Ectodermal cell (in vitro differentiated cells): Measurements from ENCODE around the gene LMX1B.

Source experiments
- H3K27ac ChIP-seq: 2 replicates; pipeline ENCODE4 v1.7.0; 2013; ENCODE audit warnings: mild to moderate bottlenecking, low read depth, low read length; ENCODE audit not compliant: insufficient read depth, poor library complexity, severe bottlenecking
- H3K27me3 ChIP-seq: 2 replicates; pipeline ENCODE4 v1.7.0; 2013; ENCODE audit warnings: mild to moderate bottlenecking, low read length; ENCODE audit not compliant: insufficient read depth, control insufficient read depth, poor library complexity, severe bottlenecking
- H3K36me3 ChIP-seq: one replicate; pipeline ENCODE4 v1.7.0; 2013; ENCODE audit warnings: low read length; ENCODE audit not compliant: control insufficient read depth, insufficient read depth
- H3K4me1 ChIP-seq: one replicate; pipeline ENCODE4 v1.7.0; 2013; ENCODE audit warnings: low read length; ENCODE audit not compliant: control insufficient read depth, insufficient read depth
- H3K4me3 ChIP-seq: 2 replicates; pipeline ENCODE4 v1.7.0; 2013; ENCODE audit warnings: low read depth, low read length, control low read depth; ENCODE audit not compliant: insufficient read depth
- H3K9me3 ChIP-seq: 2 replicates; pipeline ENCODE4 v1.7.0; 2013; ENCODE audit warnings: mild to moderate bottlenecking, low read length, moderate library complexity; ENCODE audit not compliant: control insufficient read depth
- WGBS, 2 experiments: methylation state at CpG; one replicate each; pipeline ENCODE4 v1.1.7; 2013; ENCODE audit warnings: missing lambda C conversion rate in 2 of 2; 5-methylcytosine and 5-hydroxymethylcytosine counted together

Gene LMX1B

GRCh38 chr9:126584611-126585010, 29.1 kb upstream of the LMX1B start:
- Histone ChIP-seq H3K27me3 (no peaks in the 10 kb centered on the region), H3K9me3 (no peaks in the 10 kb centered on the region), H3K27ac (no peak overlapping the region), H3K4me3 (no peak overlapping the region), H3K4me1 (peaks cover 7% of the 10 kb centered on the region), H3K36me3 (no peaks in the 10 kb centered on the region)
- WGBS, 2 experiments, result 93% methylated on average over 7 of the region's 7 CpGs

GRCh38 chr9:126586236-126586635, 27.5 kb upstream of the LMX1B start:
- no peak overlapping the region for H3K4me3 ChIP-seq
- WGBS, 2 experiments, result 96 to 97% methylated on average over 14 of the region's 14 CpGs
- H3K9me3 ChIP-seq, result no peaks in the 10 kb centered on the region
- H3K4me1 ChIP-seq, result peaks cover 7% of the 10 kb centered on the region
- H3K27ac ChIP-seq, result no peak overlapping the region
- no peaks in the 10 kb centered on the region for H3K36me3 ChIP-seq
- H3K27me3 ChIP-seq, result no peaks in the 10 kb centered on the region

- no peaks in the 10 kb centered on the region for H3K9me3 ChIP-seq
- 77 to 78% methylated on average over 19 to 20 of the region's 20 CpGs for WGBS, 2 experiments
- H3K27me3 ChIP-seq, result no peaks in the 10 kb centered on the region
- H3K27ac ChIP-seq, result no peak overlapping the region
- no peaks in the 10 kb centered on the region for H3K36me3 ChIP-seq
- no peak overlapping the region for H3K4me3 ChIP-seq
- H3K4me1 ChIP-seq, result peaks cover 7% of the 10 kb centered on the region
These were observed 26.2 kb upstream of the LMX1B start for GRCh38 chr9:126587187-126588185.

GRCh38 chr9:126588491-126589168, 25.1 kb upstream of the LMX1B start:
- Histone ChIP-seq H3K27ac (no peak overlapping the region), H3K9me3 (no peaks in the 10 kb centered on the region), H3K36me3 (no peaks in the 10 kb centered on the region), H3K4me1 (peaks cover 7% of the 10 kb centered on the region), H3K4me3 (no peak overlapping the region), H3K27me3 (no peaks in the 10 kb centered on the region)
- WGBS, 2 experiments, result 93 to 94% methylated on average over 10 of the region's 10 CpGs

- WGBS, 2 experiments, result 90 to 92% methylated on average over 5 of the region's 6 CpGs
- no peaks in the 10 kb centered on the region for H3K9me3 ChIP-seq
- no peaks in the 10 kb centered on the region for H3K27me3 ChIP-seq
- peaks cover 7% of the 10 kb centered on the region for H3K4me1 ChIP-seq
- H3K4me3 ChIP-seq, result no peak overlapping the region
- H3K27ac ChIP-seq, result no peak overlapping the region
- H3K36me3 ChIP-seq, result no peaks in the 10 kb centered on the region
These were observed 24.4 kb upstream of the LMX1B start for GRCh38 chr9:126589349-126589748.

- H3K27ac ChIP-seq, result no peak overlapping the region
- H3K4me1 ChIP-seq, result peaks cover 7% of the 10 kb centered on the region
- 90 to 91% methylated on average over 3 of the region's 3 CpGs for WGBS, 2 experiments
- H3K9me3 ChIP-seq, result no peaks in the 10 kb centered on the region
- H3K27me3 ChIP-seq, result no peaks in the 10 kb centered on the region
- no peaks in the 10 kb centered on the region for H3K36me3 ChIP-seq
- no peak overlapping the region for H3K4me3 ChIP-seq
These were observed 22.6 kb upstream of the LMX1B start for GRCh38 chr9:126591083-126591482.

GRCh38 chr9:126591922-126592321, 21.8 kb upstream of the LMX1B start:
- 96% methylated on average over 3 of the region's 3 CpGs for WGBS, 2 experiments
- no peak overlapping the region for H3K27ac ChIP-seq
- H3K4me1 ChIP-seq, result peaks cover 7% of the 10 kb centered on the region
- no peak overlapping the region for H3K4me3 ChIP-seq
- no peaks in the 10 kb centered on the region for H3K9me3 ChIP-seq
- no peaks in the 10 kb centered on the region for H3K27me3 ChIP-seq
- H3K36me3 ChIP-seq, result no peaks in the 10 kb centered on the region

- 56 to 57% methylated on average over 8 of the region's 8 CpGs for WGBS, 2 experiments
- Histone ChIP-seq H3K27ac (no peak overlapping the region), H3K36me3 (no peaks in the 10 kb centered on the region), H3K27me3 (no peaks in the 10 kb centered on the region), H3K4me3 (no peak overlapping the region), H3K9me3 (no peaks in the 10 kb centered on the region), H3K4me1 (peaks cover 5% of the 10 kb centered on the region)
These were observed 21.3 kb upstream of the LMX1B start for GRCh38 chr9:126592461-126592860.

GRCh38 chr9:126595982-126596381, 17.7 kb upstream of the LMX1B start:
- Histone ChIP-seq H3K4me3 (no peak overlapping the region), H3K27ac (no peak overlapping the region), H3K9me3 (no peaks in the 10 kb centered on the region), H3K27me3 (no peaks in the 10 kb centered on the region), H3K4me1 (no peaks in the 10 kb centered on the region), H3K36me3 (no peaks in the 10 kb centered on the region)
- WGBS, 2 experiments, result 90 to 100% methylated on average over 2 of the region's 2 CpGs

GRCh38 chr9:126599047-126599650, 14.6 kb upstream of the LMX1B start:
- Histone ChIP-seq H3K9me3 (no peaks in the 10 kb centered on the region), H3K4me3 (no peak overlapping the region), H3K27me3 (no peaks in the 10 kb centered on the region), H3K36me3 (no peaks in the 10 kb centered on the region), H3K27ac (no peak overlapping the region), H3K4me1 (no peaks in the 10 kb centered on the region)
- WGBS, 2 experiments, result 47 to 54% methylated on average over 11 of the region's 11 CpGs
